ENCODE data around the gene MAP10.
"Not testable (repeated sequence)": the region's sequence is repeated elsewhere in the genome, so short reads cannot be mapped to it uniquely, and the experiment has no call there.

MAP10 gene, protein sequence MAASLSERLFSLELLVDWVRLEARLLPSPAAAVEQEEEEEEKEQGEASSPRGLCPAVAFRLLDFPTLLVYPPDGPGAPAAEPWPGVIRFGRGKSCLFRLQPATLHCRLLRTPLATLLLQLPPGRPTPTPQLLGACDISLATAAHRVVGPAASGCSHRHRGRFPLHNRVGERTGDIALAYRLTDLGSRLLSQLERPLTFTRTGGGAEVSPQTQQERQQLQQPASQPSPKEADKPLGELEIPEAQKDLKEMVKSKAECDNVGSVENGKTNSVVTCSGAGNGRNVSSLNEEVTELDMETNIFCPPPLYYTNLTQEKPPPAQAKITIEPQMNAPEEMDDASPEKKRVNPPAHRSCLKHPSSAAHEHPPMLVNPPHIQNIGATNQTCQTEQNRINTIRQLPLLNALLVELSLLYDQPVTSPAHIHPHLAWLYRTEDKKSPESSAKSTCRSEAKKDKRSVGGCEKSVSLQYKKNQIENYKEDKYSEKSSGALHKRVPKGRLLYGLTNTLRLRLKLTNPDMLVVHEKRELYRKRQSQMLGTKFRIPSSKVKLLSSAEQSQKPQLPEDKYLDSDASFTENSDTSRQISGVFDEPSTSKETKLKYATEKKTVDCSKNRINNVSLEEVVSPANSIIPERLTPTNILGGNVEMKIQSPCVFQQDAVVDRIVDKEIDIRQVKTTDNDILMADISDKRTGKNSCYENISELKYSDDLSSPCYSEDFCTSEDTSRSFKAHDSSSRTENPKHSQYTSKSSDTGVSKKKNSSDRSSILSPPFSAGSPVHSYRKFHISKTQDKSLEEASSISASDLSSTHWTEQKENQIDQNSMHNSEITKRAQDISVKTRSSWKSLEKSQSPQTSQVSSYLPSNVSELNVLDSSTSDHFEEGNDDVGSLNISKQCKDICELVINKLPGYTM

DNA sequence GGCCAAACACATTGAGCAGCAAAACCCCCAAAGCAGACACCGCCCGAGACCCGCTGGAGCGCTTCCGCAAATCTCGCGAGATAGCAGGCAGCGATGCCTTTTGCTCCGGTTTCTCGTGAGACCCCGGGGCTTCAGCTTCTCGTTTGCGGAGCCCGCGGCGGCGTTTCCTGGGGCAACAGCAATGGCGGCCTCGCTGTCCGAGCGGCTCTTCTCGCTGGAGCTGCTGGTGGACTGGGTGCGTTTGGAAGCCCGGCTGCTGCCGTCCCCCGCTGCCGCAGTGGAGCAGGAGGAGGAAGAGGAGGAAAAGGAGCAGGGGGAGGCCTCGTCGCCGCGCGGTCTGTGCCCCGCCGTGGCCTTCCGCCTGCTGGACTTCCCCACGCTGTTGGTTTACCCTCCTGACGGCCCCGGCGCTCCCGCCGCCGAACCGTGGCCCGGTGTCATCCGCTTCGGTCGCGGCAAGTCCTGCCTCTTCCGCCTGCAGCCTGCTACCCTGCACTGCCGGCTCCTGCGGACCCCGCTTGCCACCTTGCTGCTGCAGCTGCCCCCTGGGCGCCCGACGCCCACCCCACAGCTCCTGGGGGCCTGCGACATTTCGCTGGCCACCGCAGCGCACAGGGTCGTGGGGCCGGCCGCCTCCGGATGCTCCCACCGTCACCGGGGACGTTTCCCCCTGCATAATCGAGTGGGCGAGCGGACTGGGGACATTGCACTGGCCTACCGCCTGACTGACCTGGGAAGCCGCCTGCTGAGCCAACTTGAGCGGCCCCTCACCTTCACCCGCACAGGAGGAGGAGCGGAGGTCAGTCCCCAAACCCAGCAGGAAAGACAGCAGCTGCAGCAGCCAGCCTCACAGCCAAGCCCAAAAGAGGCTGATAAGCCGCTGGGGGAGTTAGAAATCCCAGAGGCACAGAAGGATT is at the start of gene MAP10:
TSS of gene MAP10 (plus strand) at position 148 of the 917 bp plus-strand sequence. CDS start at position 182, 34 bp downstream.
- DNase-seq = peak; percentile 80

DNA sequence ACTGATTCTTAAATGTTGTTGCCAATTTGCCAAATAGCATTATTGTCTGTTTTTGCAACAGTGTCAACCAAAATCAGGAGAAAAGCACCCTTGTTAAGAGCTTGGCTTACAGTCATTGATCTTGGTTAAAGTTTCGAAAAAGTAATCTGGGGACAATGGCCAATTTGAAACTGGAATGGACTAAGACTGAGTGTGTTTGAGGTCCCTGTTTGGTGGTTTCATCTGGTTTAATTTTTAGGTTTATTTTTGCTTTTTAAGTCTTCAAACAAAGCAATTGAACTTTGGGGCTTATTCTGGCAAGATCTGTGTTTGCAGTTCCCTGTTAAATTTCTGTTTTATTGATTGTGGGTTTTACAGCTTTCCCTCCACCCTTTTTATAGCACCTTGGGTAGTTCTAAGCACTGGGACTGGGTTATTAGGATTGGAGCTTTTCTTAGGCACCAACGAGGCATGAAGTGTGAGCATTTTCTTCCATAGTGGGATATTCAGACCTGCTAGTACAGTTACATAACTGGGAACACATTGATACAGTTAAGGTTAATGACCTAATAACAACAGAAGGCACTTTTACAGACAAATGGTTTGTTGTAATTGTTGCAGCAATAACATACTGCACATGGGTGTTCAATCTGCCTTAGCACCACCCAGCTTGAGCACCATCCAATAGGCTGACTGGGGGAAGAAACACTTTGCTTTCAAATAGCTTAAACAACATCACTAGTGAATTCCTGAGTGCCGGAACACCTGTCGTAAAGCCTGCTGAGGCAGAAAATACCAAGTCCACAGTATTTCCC is 40.6 kb upstream of the MAP10 start:
- DNase-seq = no peak

DNA sequence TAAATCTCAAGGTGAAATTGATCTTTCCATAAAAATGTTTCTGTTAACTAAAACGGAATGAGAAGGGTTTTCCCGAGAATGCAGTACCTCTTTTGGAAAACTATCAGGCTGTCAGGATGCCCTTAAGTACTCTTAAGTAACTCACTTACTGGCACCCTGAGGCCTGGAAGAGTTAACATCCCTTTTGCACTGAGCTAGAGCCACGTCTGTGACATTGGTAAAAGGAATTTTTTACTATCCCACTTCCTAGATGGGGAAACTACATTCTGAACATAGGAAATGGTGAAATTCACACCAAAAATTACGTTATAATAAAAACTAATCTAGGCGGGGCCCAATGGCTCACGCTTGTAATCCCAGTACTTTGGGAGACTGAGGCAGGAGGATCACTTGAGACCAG is 39.7 kb upstream of the MAP10 start:
- no peak for DNase-seq

DNA sequence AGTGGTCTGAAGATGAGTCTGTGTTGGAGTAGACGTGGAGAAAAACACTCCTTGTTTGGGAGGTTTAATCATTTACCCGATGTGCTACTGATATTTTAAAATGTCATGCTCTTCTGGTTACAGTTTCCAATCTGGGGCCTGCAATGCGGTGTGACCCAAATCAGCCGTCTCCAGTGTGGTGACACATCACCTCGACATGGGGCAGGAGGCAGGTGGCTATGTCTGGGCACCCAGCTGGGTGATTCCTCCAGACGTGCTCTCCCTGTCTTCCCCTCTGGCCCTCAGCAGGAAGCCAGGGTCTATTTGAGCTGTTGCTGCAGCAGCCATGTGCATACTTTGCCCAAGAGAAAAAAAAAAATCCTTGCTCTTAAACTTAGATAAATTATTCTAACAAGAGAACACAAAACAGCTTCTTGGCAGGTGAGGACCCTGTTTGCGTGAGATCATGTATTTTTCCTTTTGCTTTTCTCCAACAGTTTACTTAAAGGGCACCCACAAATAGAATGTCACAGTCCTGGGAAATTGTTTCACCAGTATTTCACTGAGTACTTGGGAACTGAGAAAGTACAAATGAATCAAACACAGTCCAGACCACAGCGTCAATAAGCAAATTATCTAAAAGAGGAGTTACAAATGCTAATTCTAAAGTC is 38.9 kb upstream of the MAP10 start:
- DNase-seq = peak; percentile 27

DNA sequence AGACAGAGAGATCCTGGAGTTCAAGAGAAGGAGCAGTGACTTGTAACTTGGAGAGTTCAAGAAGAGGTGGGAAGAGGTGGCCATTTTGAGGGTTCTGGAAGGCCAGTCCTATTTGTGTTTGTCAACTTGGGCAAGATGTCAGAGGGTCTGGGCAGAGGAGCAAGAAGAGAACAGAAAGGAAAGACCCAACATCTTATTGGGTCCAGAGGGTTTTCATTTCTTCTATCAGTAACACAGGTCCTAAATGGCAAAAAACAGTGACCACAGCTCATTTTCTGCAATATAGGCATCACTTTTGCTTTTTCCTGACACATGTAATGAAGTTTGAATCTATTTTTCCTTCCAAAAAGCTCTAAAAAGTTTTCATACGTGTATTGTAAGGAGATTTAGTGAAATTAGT is 38.3 kb upstream of the MAP10 start:
- no peak for DNase-seq

DNA sequence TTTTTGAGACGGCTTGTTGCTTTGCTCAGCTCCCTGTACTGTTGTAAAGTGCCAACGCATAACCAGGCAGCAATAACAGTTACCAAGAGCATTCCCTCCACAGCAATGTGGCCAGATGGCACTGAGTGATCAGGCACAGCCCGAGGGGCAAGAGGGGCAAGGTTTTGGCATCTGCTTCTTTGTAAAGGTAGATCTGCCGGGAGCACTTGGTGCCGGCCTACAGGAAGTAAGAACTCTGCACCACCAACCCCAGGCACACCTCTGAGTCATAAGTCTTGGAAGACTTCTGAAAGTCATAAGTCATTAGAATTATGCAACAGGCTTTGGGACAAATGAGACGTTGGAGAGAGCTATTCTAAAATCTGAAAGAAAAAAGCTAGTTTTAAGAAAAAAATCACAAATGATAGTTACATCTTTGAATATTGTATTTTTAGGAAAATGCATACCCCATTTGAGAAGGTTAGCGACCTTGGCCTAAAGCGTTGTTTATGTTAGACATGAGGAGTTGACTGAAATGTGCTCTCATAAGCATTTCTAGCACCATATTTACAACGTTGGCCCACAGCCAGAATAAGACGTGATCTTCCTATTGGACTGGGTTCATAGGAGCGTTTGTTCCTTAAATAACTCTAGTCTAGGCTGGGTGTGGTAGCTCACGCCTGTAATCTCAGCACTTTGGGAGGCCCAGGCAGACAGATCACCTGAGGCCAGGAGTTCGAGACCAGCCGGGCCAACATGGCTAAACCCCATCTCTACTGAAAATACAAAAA is 37.7 kb upstream of the MAP10 start:
- DNase-seq = no peak

DNA sequence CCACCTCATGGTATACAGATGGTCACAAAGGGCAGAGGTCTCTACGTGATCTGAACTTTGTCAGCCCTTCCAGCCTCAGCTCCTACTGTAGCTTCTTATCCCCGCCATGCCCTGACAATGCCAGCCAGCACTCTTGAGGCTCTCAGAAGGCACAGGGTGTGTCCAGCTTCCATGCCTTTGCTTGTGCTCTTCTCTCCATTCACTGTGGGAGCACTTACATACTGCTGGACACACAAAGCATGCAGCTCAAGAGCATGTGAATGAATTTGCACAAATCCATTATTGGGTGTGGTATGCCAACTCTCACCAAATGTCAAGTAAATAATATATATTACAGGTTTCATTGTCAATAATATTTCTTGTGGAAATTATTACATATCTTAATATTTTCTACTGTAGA is 36.4 kb upstream of the MAP10 start:
- DNase-seq = no peak

DNA sequence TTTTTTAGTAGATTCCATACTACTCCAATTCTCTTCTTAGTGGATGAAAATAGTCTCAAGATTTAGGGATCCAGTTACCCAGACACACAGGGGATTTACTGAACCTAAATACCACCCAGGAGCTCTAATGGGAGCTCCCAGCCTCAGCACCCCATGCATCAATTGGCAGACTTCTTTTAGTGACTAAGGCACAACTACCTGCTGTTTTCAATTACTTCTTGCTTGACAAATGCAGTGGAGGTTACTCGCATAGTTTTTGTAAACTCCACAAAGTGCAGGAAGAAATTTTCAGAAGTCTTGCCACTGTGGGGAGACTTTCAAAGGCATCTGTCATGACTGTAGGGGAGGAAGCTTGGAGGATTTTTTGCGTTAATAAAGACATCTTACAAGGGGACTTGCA is 35.5 kb upstream of the MAP10 start:
- DNase-seq = no peak

DNA sequence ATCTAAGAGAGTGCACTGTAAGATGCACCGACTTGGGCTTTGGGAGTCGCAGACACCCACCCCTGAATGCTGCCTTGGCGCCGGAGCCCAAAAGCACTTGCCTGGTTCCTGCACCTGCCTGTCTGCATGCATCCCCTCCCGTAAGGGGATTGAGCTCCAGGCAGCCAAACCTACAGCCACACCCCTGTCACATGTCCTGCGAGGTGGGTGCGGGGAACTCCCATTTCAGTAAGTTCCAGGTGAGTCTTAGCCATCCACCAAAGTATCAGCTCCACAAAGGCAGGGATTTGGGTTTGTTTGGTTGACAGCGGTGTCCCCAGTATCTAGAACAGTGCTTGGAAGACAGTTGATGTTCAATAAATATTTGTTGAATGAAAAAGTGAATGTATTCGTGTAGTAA is 31.5 kb upstream of the MAP10 start:
- no peak for DNase-seq

DNA sequence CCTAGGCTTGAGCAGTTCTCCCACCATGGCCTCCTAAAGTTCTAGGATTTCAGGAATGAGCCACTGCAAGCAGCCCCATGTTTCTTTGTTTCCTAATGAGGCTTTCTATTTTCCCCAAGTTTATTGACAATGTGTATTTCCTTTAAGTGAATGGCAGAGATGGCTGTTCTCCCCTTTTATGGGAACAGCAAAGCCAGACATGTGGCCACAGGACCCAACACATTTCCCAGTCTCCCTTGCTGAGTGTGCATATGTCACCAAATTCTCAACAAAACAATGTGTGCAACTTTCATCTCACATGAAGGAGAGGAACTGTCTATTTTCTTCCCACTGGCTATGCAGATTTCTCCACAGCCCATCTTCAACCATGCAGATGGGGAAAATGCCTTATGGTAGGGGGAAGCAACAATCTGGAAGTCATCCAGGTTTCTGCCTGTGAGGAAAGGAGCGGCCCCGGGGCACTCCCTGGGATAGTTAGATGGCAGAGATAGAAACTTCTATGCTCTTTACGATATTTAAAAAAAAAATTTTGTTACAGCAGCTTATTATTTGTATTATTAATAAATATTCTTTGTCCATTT is 28.6 kb upstream of the MAP10 start:
- no peak for DNase-seq

DNA sequence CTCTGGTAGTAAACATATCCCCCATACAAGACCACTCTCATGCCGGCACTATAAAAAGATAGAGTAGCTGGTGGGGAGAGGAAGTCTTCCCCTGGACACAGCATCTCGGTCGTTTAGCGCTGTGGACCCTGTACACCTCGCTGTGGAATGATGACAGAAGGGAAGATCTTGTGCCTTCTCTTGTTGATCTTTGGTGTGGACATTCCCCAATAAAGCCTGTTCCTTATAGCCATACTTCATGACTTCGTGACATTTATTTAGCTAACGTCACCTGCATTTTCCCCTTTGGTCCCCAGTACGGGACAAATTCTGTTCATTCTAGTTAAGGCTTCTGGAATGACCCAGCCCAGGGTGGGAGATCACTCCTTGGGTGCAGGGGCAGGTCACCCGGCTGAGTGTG is 24.9 kb upstream of the MAP10 start:
- no peak for DNase-seq

DNA sequence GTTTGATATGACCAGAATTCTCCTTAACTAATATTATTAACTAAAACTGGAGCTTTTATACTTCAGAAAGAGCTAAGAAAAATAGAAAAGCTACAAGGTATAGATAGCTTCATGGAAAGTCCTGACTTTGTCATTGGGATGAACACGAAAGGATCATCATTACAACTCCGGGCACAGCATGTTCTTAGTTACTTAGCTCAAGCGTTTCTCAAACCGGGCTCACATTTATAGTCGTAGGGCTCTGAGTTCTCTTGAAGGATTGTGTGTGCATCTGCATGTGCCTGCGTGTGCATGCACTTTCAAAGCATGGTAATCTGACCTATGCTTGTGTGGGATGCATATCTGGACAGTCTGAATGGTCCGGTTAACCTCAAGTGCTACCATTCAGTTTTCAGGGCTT is 20.4 kb upstream of the MAP10 start:
- no peak for DNase-seq

DNA sequence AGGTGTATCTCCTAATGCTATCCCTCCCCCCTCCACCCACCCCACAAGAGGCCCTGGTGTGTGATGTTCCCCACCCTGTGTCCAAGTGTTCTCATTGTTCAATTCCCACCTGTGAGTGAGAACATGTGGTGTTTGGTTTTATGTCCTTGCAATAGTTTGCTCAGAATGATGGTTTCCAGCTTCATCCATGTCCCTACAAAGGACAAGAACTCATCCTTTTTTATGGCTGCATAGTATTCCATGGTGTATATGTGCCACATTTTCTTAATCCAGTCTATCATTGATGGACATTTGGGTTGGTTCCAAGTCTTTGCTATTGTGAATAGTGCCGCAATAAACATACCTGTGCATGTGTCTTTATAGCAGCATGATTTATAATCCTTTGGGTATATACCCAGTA is 19.6 kb upstream of the MAP10 start:
- not testable (repeated sequence) for DNase-seq

DNA sequence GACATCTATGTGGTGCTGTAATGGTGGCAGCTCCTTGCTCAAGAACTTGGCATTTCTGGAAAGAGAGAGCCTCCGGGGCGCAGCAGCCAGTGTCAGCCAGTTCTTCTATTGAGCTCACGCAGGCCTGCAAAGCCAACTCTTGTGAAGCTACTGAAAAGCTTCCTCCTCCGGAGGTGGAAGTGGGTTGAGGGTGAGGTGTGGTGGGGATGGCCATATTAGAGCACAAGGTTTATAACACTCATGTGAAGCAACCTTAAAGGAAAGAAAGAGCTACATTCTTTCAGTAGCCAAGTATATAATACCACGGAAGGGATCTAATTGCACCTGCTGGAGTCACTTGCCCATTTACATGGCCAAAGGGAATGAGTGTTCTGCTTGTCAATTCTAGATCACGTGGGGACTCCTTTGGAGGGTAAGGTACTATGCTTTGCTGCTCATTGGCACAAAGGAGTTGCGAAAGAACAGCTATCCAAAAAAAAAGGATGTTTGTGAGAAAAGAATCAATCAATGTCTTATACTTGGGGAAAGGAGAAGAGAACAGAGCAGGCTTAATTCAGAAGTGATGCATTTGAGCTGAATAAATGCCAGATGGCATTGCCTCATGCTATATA is 18.3 kb upstream of the MAP10 start:
- no peak for DNase-seq

DNA sequence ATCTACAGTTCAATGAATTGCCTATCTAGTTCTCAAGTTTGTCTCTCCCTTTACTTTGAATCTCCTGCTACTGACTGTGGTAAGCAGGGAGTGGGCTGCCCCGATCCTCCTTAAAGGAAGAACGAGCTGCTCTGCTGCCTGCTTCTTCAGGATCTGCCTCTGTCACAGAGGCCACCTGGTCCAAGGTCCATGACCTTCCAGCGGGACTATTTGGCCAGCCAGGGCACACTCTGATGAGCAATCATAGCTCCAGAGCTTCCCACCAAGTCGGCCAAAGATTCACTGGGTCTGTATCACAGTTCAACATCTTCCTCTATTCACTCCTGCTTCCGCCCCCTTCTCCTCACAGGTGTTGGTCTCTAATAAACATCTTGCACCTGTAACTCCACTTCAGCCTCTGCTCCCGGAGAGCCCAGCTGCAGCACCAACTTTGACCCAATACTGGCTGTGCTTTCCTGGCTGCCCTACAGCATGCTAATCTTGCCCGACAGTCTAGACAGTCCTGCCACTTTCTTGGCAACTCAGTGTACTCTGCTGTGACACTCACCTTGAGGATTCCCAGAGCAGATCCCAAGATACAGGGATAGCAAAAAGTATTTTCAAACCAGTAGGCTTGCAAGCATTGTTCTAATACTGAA is 16.9 kb upstream of the MAP10 start:
- DNase-seq = no peak

DNA sequence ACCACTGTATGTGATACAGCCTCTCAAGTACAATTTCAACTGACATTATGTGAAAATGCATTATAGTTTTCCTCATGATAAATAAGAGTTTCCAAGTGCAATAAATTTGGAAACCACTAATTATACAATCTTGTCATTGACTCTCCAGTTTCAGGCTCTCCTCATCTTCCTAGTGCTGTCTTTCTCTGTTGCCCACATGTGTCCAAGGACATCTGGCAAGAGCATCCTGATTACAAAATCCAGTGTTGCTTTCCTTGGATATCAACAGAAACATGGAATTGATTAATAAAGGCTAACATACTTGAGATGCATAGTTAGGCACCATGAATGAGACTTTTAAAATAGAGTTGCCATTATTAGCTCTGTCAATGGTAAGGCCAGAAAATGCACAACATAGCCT is 15.6 kb upstream of the MAP10 start:
- no peak for DNase-seq

DNA sequence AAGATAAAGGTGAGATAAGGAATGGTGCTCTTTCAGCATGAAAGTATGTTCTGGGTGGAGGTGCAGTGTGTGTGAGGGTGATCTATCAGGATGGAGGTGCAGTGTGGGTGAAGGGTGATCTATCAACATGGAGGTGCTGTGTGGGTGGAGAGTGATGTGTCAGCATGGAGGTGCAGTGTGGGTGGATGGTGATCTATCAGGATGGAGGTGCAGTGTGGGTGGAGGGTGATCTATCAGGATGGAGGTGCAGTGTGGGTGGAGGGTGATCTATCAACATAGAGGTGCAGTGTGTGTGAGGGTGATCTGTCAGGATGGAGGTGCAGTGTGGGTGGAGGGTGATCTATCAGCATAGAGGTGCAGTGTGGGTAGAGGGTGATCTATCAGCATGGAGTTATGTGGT is 12.3 kb upstream of the MAP10 start:
- no peak for DNase-seq

DNA sequence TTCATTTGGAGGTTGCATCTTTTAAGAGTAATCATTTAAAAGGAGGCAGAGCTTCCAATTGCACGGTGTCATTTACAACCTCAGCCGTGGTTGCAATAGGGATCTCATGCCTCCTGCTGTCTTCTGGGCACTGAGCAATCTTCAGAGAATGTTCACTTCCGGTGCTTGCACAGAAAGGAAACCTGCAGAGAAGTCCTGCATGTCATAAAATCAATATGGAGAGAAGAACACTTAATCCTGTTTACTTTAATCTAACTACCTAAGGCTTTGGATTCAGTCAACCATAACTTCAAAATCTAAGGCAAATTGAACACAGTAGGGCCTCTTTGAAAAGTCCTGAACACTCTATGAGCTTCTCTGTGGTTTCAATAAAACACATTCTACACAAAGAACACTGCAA is 11.3 kb upstream of the MAP10 start:
- DNase-seq = peak; percentile 63

DNA sequence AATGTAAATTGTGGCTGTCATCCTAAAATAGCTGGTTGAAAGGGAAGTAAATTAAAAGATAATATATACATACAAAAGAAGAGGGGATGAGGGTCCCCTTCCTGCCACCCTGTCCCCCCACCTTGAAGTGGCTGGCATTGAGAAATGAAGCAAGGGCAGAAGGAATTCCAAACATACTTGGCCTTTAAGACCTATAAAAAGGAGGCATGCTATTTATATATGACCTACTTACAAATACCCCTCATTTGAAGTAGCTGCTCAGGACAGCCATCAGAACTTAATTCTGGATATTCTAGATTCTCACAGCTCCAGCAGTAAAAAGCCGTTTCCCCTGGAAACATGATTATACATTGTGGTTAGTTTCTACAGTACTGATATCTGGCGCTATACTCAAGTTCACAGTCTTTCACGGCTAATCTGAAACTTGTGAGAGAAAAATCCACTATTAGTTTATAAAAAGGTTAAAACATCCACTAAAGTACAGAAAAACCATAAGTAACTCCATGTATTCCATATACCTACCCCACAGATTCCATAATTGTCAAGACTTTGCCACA is 9.6 kb upstream of the MAP10 start:
- no peak for DNase-seq

Measured in NCI-H2227 treated with DMSO at 0.1 percent for 48 hours (cell line).